Prostate gland (tissue), 2 donors: ENCODE measurements around the gene DTX2.
"Not testable (repeated sequence)": the region's sequence is repeated elsewhere in the genome, so short reads cannot be mapped to it uniquely, and the experiment has no call there.

ENCODE experiments used
- POLR2A ChIP-seq: fragments of 450-650 bp; IDR thresholded peaks from one replicate; pipeline ENCODE4 v1.6.1; 2016; ENCODE audit warnings: antibody characterized with exemption, mild to moderate bottlenecking
- POLR2AphosphoS5 ChIP-seq: sonication (generic); formaldehyde crosslinking; IDR thresholded peaks from one replicate; pipeline ENCODE4 v1.6.1; 2017; ENCODE audit warnings: antibody characterized with exemption
- TF ChIP-seq, protein P1 (sequence below), 4 experiments: fragments of 200-600 bp in 2 of 4; fragments of 450-650 bp in 2 of 4; sonication (generic) in 2 of 4; IDR thresholded peaks; 1 replicate in 3 of 4; 2 replicates in 1 of 4; pipeline ENCODE4 v1.5.1; 2016 to 2019; ENCODE audit warnings: antibody characterized with exemption in 4 of 4, mild to moderate bottlenecking in 2 of 4, moderate library complexity in 2 of 4

GRCh38 chr7:76476742-76477474 lies 15.4 kb downstream of the DTX2 start:
- TF ChIP-seq, protein P1, sequence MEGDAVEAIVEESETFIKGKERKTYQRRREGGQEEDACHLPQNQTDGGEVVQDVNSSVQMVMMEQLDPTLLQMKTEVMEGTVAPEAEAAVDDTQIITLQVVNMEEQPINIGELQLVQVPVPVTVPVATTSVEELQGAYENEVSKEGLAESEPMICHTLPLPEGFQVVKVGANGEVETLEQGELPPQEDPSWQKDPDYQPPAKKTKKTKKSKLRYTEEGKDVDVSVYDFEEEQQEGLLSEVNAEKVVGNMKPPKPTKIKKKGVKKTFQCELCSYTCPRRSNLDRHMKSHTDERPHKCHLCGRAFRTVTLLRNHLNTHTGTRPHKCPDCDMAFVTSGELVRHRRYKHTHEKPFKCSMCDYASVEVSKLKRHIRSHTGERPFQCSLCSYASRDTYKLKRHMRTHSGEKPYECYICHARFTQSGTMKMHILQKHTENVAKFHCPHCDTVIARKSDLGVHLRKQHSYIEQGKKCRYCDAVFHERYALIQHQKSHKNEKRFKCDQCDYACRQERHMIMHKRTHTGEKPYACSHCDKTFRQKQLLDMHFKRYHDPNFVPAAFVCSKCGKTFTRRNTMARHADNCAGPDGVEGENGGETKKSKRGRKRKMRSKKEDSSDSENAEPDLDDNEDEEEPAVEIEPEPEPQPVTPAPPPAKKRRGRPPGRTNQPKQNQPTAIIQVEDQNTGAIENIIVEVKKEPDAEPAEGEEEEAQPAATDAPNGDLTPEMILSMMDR (IDR thresholded peaks at IDR 0.05) = not testable (repeated sequence)
- TF ChIP-seq POLR2A, POLR2AphosphoS5: not testable (repeated sequence)
